H9 (cell line): ENCODE data around the gene PASK. TPM values are rescaled to one million over a fixed set of nuclear protein-coding genes. Genes with fewer than 3 reads are reported as not detected.
A peak's percentile ranks its signal among the peaks of the same experiment; 100 is the strongest.

Experiments used
- DNase-seq: peaks from one replicate; pipeline ENCODE4 v3.0.0-alpha.2; 2017
- H2AFZ ChIP-seq: one replicate; pipeline ENCODE4 v1.6.1; 2013; ENCODE audit warnings: mild to moderate bottlenecking, low read length, control low read depth, moderate library complexity
- H2AK5ac ChIP-seq: 2 replicates; pipeline ENCODE4 v1.6.1; 2013; ENCODE audit warnings: low read length, control low read depth, mixed read lengths; ENCODE audit not compliant: insufficient read length
- H2BK120ac ChIP-seq: one replicate; pipeline ENCODE4 v1.6.1; 2013; ENCODE audit warnings: low read depth, mild to moderate bottlenecking, low read length, control low read depth, inconsistent platforms; ENCODE audit not compliant: poor library complexity, severe bottlenecking
- H2BK12ac ChIP-seq: 2 replicates; pipeline ENCODE4 v1.6.1; 2013; ENCODE audit warnings: low read length, control low read depth, mixed read lengths, low read depth; ENCODE audit not compliant: insufficient read length
- H2BK15ac ChIP-seq: 2 replicates; pipeline ENCODE4 v1.6.1; 2013; ENCODE audit warnings: low read depth, low read length, control low read depth
- H2BK20ac ChIP-seq: one replicate; pipeline ENCODE4 v1.6.1; 2013; ENCODE audit warnings: low read depth, mild to moderate bottlenecking, low read length, control low read depth, inconsistent platforms; ENCODE audit not compliant: poor library complexity, severe bottlenecking
- H2BK5ac ChIP-seq: 2 replicates; pipeline ENCODE4 v1.6.1; 2013; ENCODE audit warnings: low read length, control low read depth, mixed read lengths; ENCODE audit not compliant: insufficient read length
- H3K14ac ChIP-seq: 2 replicates; pipeline ENCODE4 v1.6.1; 2013; ENCODE audit warnings: low read length, control low read depth; ENCODE audit not compliant: insufficient read depth
- H3K18ac ChIP-seq: 2 replicates; pipeline ENCODE4 v1.6.1; 2013; ENCODE audit warnings: low read depth, mild to moderate bottlenecking, mixed read lengths, low read length, control low read depth; ENCODE audit not compliant: insufficient read length
- H3K23ac ChIP-seq: 2 replicates; pipeline ENCODE4 v1.6.1; 2013; ENCODE audit warnings: low read length, control low read depth, mixed read lengths, low read depth; ENCODE audit not compliant: insufficient read length
- H3K23me2 ChIP-seq: 2 replicates; pipeline ENCODE4 v1.6.1; 2013; ENCODE audit warnings: low read depth, mild to moderate bottlenecking, mixed read lengths, low read length, control low read depth; ENCODE audit not compliant: insufficient read length, poor library complexity, severe bottlenecking
- H3K27ac ChIP-seq: 2 replicates; pipeline ENCODE4 v1.5.1; 2013; ENCODE audit warnings: low read length, control low read depth, mixed read lengths, low read depth; ENCODE audit not compliant: insufficient read length
- H3K27me3 ChIP-seq: 2 replicates; pipeline ENCODE4 v1.6.1; 2013; ENCODE audit warnings: low read length, control low read depth, inconsistent platforms; ENCODE audit not compliant: insufficient read depth
- H3K4ac ChIP-seq: 2 replicates; pipeline ENCODE4 v1.6.1; 2013; ENCODE audit warnings: low read depth, mild to moderate bottlenecking, control low read depth, inconsistent platforms, low read length, moderate library complexity
- H3K4me1 ChIP-seq: 2 replicates; pipeline ENCODE4 v1.6.1; 2013; ENCODE audit warnings: low read length, control low read depth, inconsistent platforms; ENCODE audit not compliant: insufficient read depth
- H3K4me2 ChIP-seq: 2 replicates; pipeline ENCODE4 v1.6.1; 2013; ENCODE audit warnings: low read length, control low read depth, mixed read lengths; ENCODE audit not compliant: insufficient read length, insufficient read depth
- H3K56ac ChIP-seq: 2 replicates; pipeline ENCODE4 v1.6.1; 2013; ENCODE audit warnings: low read depth, mild to moderate bottlenecking, mixed read lengths, low read length, control low read depth; ENCODE audit not compliant: insufficient read length
- H3K79me1 ChIP-seq: 2 replicates; pipeline ENCODE4 v1.6.1; 2013; ENCODE audit warnings: low read depth, mild to moderate bottlenecking, moderate library complexity, low read length, control low read depth, inconsistent platforms; ENCODE audit not compliant: insufficient read depth, poor library complexity, severe bottlenecking
- H3K79me2 ChIP-seq: 2 replicates; pipeline ENCODE4 v1.6.1; 2013; ENCODE audit warnings: low read length, control low read depth, inconsistent platforms; ENCODE audit not compliant: insufficient read depth
- H3K9ac ChIP-seq: 2 replicates; pipeline ENCODE4 v1.6.1; 2013; ENCODE audit warnings: low read length, control low read depth, mixed read lengths; ENCODE audit not compliant: insufficient read length; ENCODE audit errors: extremely low read depth
- H3K9me3 ChIP-seq: one replicate; pipeline ENCODE4 v1.6.1; 2013; ENCODE audit warnings: low read depth, low read length, inconsistent platforms; ENCODE audit not compliant: control insufficient read depth
- H3T11ph ChIP-seq: one replicate; pipeline ENCODE4 v1.6.1; 2013; ENCODE audit warnings: mild to moderate bottlenecking, low read length, control low read depth, inconsistent platforms
- H4K20me1 ChIP-seq: one replicate; pipeline ENCODE4 v1.6.1; 2013; ENCODE audit not compliant: control insufficient read depth, insufficient read length, insufficient read depth
- H4K5ac ChIP-seq: 2 replicates; pipeline ENCODE4 v1.6.1; 2013; ENCODE audit warnings: low read depth, mild to moderate bottlenecking, mixed read lengths, low read length, control low read depth; ENCODE audit not compliant: insufficient read length
- H4K8ac ChIP-seq: replicated peaks from 2 replicates; pipeline ENCODE4 v1.6.1; 2013; ENCODE audit warnings: low read length, control low read depth, mixed read lengths, low read depth; ENCODE audit not compliant: insufficient read length
- H4K91ac ChIP-seq: 2 replicates; pipeline ENCODE4 v1.6.1; 2013; ENCODE audit warnings: low read depth, mild to moderate bottlenecking, moderate library complexity, mixed read lengths, low read length, control low read depth; ENCODE audit not compliant: insufficient read length
- H3K27ac Mint-ChIP-seq, 3 experiments: 2 replicates in 2 of 3; 3 replicates in 1 of 3; pipeline ENCODE4 v1.8.0; 2020 to 2021; ENCODE audit warnings: mixed read lengths in 3 of 3, mild to moderate bottlenecking in 1 of 3, moderate library complexity in 1 of 3
- H3K27me3 Mint-ChIP-seq: 2 replicates; pipeline ENCODE4 v1.8.0; 2021; ENCODE audit warnings: low read depth, mild to moderate bottlenecking, moderate library complexity, mixed read lengths
- H3K36me3 Mint-ChIP-seq, 3 experiments: 2 replicates in 2 of 3; 3 replicates in 1 of 3; pipeline ENCODE4 v1.8.0; 2020 to 2021; ENCODE audit warnings: low read depth in 3 of 3, mixed read lengths in 3 of 3; ENCODE audit not compliant: insufficient read depth in 1 of 3
- H3K4me1 Mint-ChIP-seq, 2 experiments: 2 replicates each; pipeline ENCODE4 v1.8.0; 2020; ENCODE audit warnings: mixed read lengths in 2 of 2
- H3K4me3 Mint-ChIP-seq, 2 experiments: 2 replicates in 1 of 2; 3 replicates in 1 of 2; pipeline ENCODE4 v1.8.0; 2020 to 2021; ENCODE audit warnings: mild to moderate bottlenecking in 2 of 2, mixed read lengths in 2 of 2, moderate library complexity in 1 of 2
- H3K9me3 Mint-ChIP-seq, 2 experiments: 2 replicates in 1 of 2; 3 replicates in 1 of 2; pipeline ENCODE4 v1.8.0; 2020; ENCODE audit warnings: mild to moderate bottlenecking in 2 of 2, mixed read lengths in 2 of 2, moderate library complexity in 1 of 2
- CTCF ChIP-seq: fragments of 200-600 bp; sonication (generic); conservative IDR thresholded peaks from 3 replicates; pipeline ENCODE4 v1.8.0; 2021; ENCODE audit warnings: antibody characterized with exemption, mild to moderate bottlenecking
- WGBS: extraction: QIAGEN DNeasy Blood & Tissue Kit; methylation state at CpG from one replicate; pipeline ENCODE4 v1.1.7; 2013; ENCODE audit warnings: missing lambda C conversion rate, low lambda C conversion rate, mixed read lengths; ENCODE audit not compliant: insufficient read length; ENCODE audit errors: extremely low coverage; 5-methylcytosine and 5-hydroxymethylcytosine counted together
- total RNA-seq: library from RNA; stranded (reverse); gene quantifications from 2 replicates; pipeline ENCODE4 v1.2.1, GENCODE V29; 2021

PASK gene
- total RNA-seq, 1 experiment from 2014 or later = 68.0 TPM

GRCh38 chr2:241149925-241150659 lies 820 bp upstream of the PASK start, which contains the start of gene PPP1R7:
PPP1R7 (plus strand) TSS chr2:241150467; CDS start chr2:241150496, 29 bp downstream.
- Mint-ChIP-seq H3K27me3 (peaks cover 3% of the 10 kb centered on the region), H3K4me1 (peaks cover 28 to 30% of the 10 kb centered on the region in 2 experiments), H3K36me3 (peaks cover 0 to 13% (median 8%) of the 10 kb centered on the region in 3 experiments; a peak in 5 of 7 replicates), H3K27ac (peak within 1 kb of the TSS; percentile 77 to 95 (median 93)), H3K9me3 (no peaks in the 10 kb centered on the region; a peak in 1 of 5 replicates), H3K4me3 (peak within 1 kb of the TSS; percentile 87 to 95)
- Histone ChIP-seq H2BK15ac (no peak within 1 kb of the TSS), H2BK12ac (no peak within 1 kb of the TSS), H3K56ac (no peak within 1 kb of the TSS), H3K23me2 (peaks cover 10% of the 10 kb centered on the region), H4K8ac (no peak within 1 kb of the TSS), H3K4me1 (peaks cover 12% of the 10 kb centered on the region; the same call in 1 of the 2 replicates), H4K91ac (no peak within 1 kb of the TSS), H3K4me2 (peak within 1 kb of the TSS; percentile 74), H3K14ac (no peak within 1 kb of the TSS), H3K18ac (no peak within 1 kb of the TSS), H3K4ac (no peak within 1 kb of the TSS), H3T11ph (no peak within 1 kb of the TSS), H3K23ac (no peak within 1 kb of the TSS), H2BK120ac (no peak within 1 kb of the TSS), H2BK5ac (no peak within 1 kb of the TSS), H4K5ac (no peak within 1 kb of the TSS), H3K79me1 (no peaks in the 10 kb centered on the region), H2BK20ac (no peak within 1 kb of the TSS), H3K9me3 (no peaks in the 10 kb centered on the region), H3K27me3 (no peaks in the 10 kb centered on the region), H3K79me2 (no peaks in the 10 kb centered on the region), H2AK5ac (no peak within 1 kb of the TSS), H2AFZ (no peak within 1 kb of the TSS), H3K9ac (peak within 1 kb of the TSS; percentile 40), H4K20me1 (no peaks in the 10 kb centered on the region), H3K27ac (no peak within 1 kb of the TSS)
- DNase-seq = peak; percentile 97
- 0 out of 3 replicates have a peak, but pooled peaks have one; percentile 12 for TF ChIP-seq CTCF
- no CpG with 5 or more reads among the region's 73 CpGs for WGBS
